Heart right ventricle (tissue), 16 donors: Measurements from ENCODE around the gene KCNJ14. TPM values are rescaled to one million over a fixed set of nuclear protein-coding genes. Genes with fewer than 3 reads are reported as not detected.

Experiments used
- ATAC-seq, 8 donors: fragments of 200-7000 bp; cut with Tn5 transposase; one replicate each; pipeline ENCODE4 v1.9.1; 2020; ENCODE audit warnings: mild to moderate bottlenecking in 8 of 8, moderate library complexity in 8 of 8, moderate number of reproducible peaks in 1 of 8
- DNase-seq, 2 donors: peaks; one replicate each; pipeline ENCODE4 v3.0.0-alpha.2; 2020
- H3K27ac ChIP-seq, 10 donors: fragments of 200-600 bp; sonication (generic) in 2 of 10; one replicate each; pipeline versions ENCODE4 v1.5.0 to v1.8.0; 2020 to 2022; ENCODE audit warnings: mild to moderate bottlenecking in 3 of 10
- H3K27me3 ChIP-seq, 7 donors: fragments of 200-600 bp; one replicate each; pipeline ENCODE4 v1.8.0; 2021 to 2022; ENCODE audit warnings: mild to moderate bottlenecking in 2 of 7
- H3K36me3 ChIP-seq, 9 donors: fragments of 200-600 bp; sonication (generic) in 1 of 9; one replicate each; pipeline versions ENCODE4 v1.5.0 to v1.8.0; 2020 to 2022; ENCODE audit warnings: mild to moderate bottlenecking in 2 of 9
- H3K4me1 ChIP-seq, 9 donors: fragments of 200-600 bp; sonication (generic) in 1 of 9; one replicate each; pipeline versions ENCODE4 v1.5.0 to v1.8.0; 2020 to 2022; ENCODE audit warnings: mild to moderate bottlenecking in 4 of 9
- H3K4me3 ChIP-seq, 10 donors: fragments of 200-600 bp; sonication (generic) in 2 of 10; one replicate each; pipeline versions ENCODE4 v1.5.0 to v1.8.0; 2020 to 2022; ENCODE audit warnings: mild to moderate bottlenecking in 7 of 10, moderate library complexity in 2 of 10
- H3K9me3 ChIP-seq, 11 donors: fragments of 200-600 bp in 10 of 11; sonication (generic) in 2 of 11; one replicate each; pipeline versions ENCODE4 v1.5.0 to v1.8.0; 2013 to 2022; ENCODE audit warnings: mild to moderate bottlenecking in 2 of 11, control low read depth in 1 of 11, moderate library complexity in 1 of 11
- CTCF ChIP-seq, 9 donors: fragments of 200-600 bp; sonication (generic) in 2 of 9; IDR thresholded peaks; one replicate each; pipeline versions ENCODE4 v1.5.0 to v1.8.0; 2021 to 2022; ENCODE audit warnings: antibody characterized with exemption in 9 of 9, mild to moderate bottlenecking in 5 of 9, moderate library complexity in 1 of 9
- WGBS, 2 donors: extraction: QIAGEN DNeasy Blood & Tissue Kit; methylation state at CpG; one replicate each; pipeline ENCODE4 v1.1.7; 2013; ENCODE audit warnings: inconsistent platforms in 1 of 2; 5-methylcytosine and 5-hydroxymethylcytosine counted together
- intact Hi-C, 10 donors: fragments of 100-400 bp; cut with DNase I; formaldehyde crosslinking; loops; one replicate each; pipeline versions ENCODE4 v1.11.1 to v1.14.2; 2022
- polyA plus RNA-seq, 2 donors: library from polyadenylated mRNA; stranded (reverse); fragments of 200-250 nt; gene quantifications; one replicate each; pipeline ENCODE4 v1.2.3, GENCODE V29; 2013
- total RNA-seq, 10 donors: library from RNA; stranded (reverse); fragmentation: NEBNext Ultra II Directional in 3 of 10; extraction: Animal tissue kit (Norgen Biotek cat#: 25700) in 3 of 10; gene quantifications; one replicate each; pipeline versions ENCODE4 v1.2.1 to v1.2.4, GENCODE V29; 2021 to 2023
- donor health status: Arrhythmogenic right ventricular cardiomyopathy.
- donor health status: ischemic (EF 13 %, LVEDD 7.1; RV severe dilation, severe dysfunction).
- donor health status: healthy with polysubstance abuse.
- donor health status: DM: no; HTN: yes; CAD: no.
- donor health status: DM: no; HTN: no; CAD: no.
- donor health status: ischemic (EF 25% LVEDD 6.9; RV normal size, moderate dysfunction).
- donor health status: ischemic (EF 25% LVEDD 5.7; RV mildly dilated, moderate dysfunction).
- donor health status: healthy.
- donor health status: DM: yes; HTN: yes; CAD: no.
- donor health status: Ischemic cardiomyopathy.
- donor health status: ischemic (EF 35%, LVEDD 5.7; RV mildly dilated, moderate dysfunction).
- donor health status: nonischemic (EF 11% LVEDD 7.7; RV severe dilation, severe dysfunction).
- donor health status: DM: yes; HTN: yes; CAD: no.
- donor health status: PGD.
- donor health status: ischemic (EF 29% LVEDD 5.4; RV normal size, mild dysfunction).
- donor health status: nonischemic (EF 23%, LVEDD 6.1; RV moderate dilation, normal function).

The KCNJ14 gene
- total and polyA plus RNA-seq, 12 donors, result 0.13 to 0.52 (median 0.30) TPM

GRCh38 chr19:48415806-48416221 lies 39.6 kb upstream of the KCNJ14 start:
- 35 to 38% methylated on average over 30 of the region's 30 CpGs for WGBS, 2 donors
- H3K4me1 ChIP-seq, result peaks cover 0 to 16% (median 6%) of the 10 kb centered on the region in 9 donors
- no peak for TF ChIP-seq CTCF (IDR thresholded peaks at IDR 0.05)
- no peak for DNase-seq
- intact Hi-C loops, result no loop called here
- peaks cover 0 to 27% (median 9%) of the 10 kb centered on the region in 7 donors for H3K27me3 ChIP-seq
- H3K36me3 ChIP-seq, result no peaks in the 10 kb centered on the region
- H3K9me3 ChIP-seq, result no peaks in the 10 kb centered on the region
- H3K27ac ChIP-seq, result no peak overlapping the region
- ATAC-seq, result peak in 3 of 8 donors; percentile 4 to 21 (median 10)
- peak overlapping the region in 5 of 10 donors; percentile 8 to 42 (median 24) for H3K4me3 ChIP-seq

- H3K4me1 ChIP-seq, result peaks cover 0 to 16% (median 6%) of the 10 kb centered on the region in 9 donors
- intact Hi-C loops, result no loop called here
- peak in 5 of 8 donors; percentile 36 to 60 (median 50) for ATAC-seq
- DNase-seq, result no peak
- no peak for TF ChIP-seq CTCF (IDR thresholded peaks at IDR 0.05)
- H3K4me3 ChIP-seq, result no peak overlapping the region
- peaks cover 0 to 27% (median 9%) of the 10 kb centered on the region in 7 donors for H3K27me3 ChIP-seq
- no peaks in the 10 kb centered on the region for H3K9me3 ChIP-seq
- 67 to 72% methylated on average over 7 of the region's 7 CpGs for WGBS, 2 donors
- no peak overlapping the region for H3K27ac ChIP-seq
- H3K36me3 ChIP-seq, result no peaks in the 10 kb centered on the region
These were observed 38.0 kb upstream of the KCNJ14 start for GRCh38 chr19:48417421-48417820.

- TF ChIP-seq CTCF (IDR thresholded peaks at IDR 0.05), result no peak
- no peaks in the 10 kb centered on the region for H3K9me3 ChIP-seq
- peaks cover 0 to 24% (median 9%) of the 10 kb centered on the region in 7 donors for H3K27me3 ChIP-seq
- 81 to 87% methylated on average over 6 of the region's 6 CpGs for WGBS, 2 donors
- intact Hi-C loops, result no loop called here
- H3K4me3 ChIP-seq, result no peak overlapping the region
- H3K36me3 ChIP-seq, result no peaks in the 10 kb centered on the region
- peaks cover 0 to 16% (median 6%) of the 10 kb centered on the region in 9 donors for H3K4me1 ChIP-seq
- ATAC-seq (no peak), DNase-seq (no peak)
- H3K27ac ChIP-seq, result no peak overlapping the region
These were observed 36.9 kb upstream of the KCNJ14 start for GRCh38 chr19:48418317-48419064.

GRCh38 chr19:48419158-48419920 lies 36.0 kb upstream of the KCNJ14 start:
- ATAC-seq (peak in 5 of 8 donors; percentile 40 to 67 (median 54)), DNase-seq (no peak)
- H3K9me3 ChIP-seq, result no peaks in the 10 kb centered on the region
- H3K27me3 ChIP-seq, result peaks cover 0 to 20% (median 9%) of the 10 kb centered on the region in 7 donors
- H3K27ac ChIP-seq, result no peak overlapping the region
- TF ChIP-seq CTCF (IDR thresholded peaks at IDR 0.05), result no peak
- peaks cover 0 to 16% (median 4%) of the 10 kb centered on the region in 9 donors for H3K4me1 ChIP-seq
- no peak overlapping the region for H3K4me3 ChIP-seq
- intact Hi-C loops, result no loop called here
- WGBS, 2 donors, result 67 to 69% methylated on average over 31 of the region's 31 CpGs
- H3K36me3 ChIP-seq, result no peaks in the 10 kb centered on the region
